Keratinocyte (primary cell): ENCODE data around the gene DIS3L2. TPM values are rescaled to one million over a fixed set of nuclear protein-coding genes. Genes with fewer than 3 reads are reported as not detected.

Experiments
- DNase-seq: peaks from one replicate; pipeline ENCODE4 v3.0.0-alpha.2; 2011; ENCODE audit warnings: low read depth, missing footprints, low spot score
- FAIRE-seq: peaks from 2 replicates; lab custom pipeline; 2011; peaks lifted over from hg19 to GRCh38; lab: Jason Lieb, UNC
- H2AFZ ChIP-seq: 2 replicates; pipeline ENCODE4 v1.6.0; 2012; ENCODE audit warnings: low read length, control low read depth, inconsistent platforms; ENCODE audit not compliant: control insufficient read depth
- H3K27ac ChIP-seq: 2 replicates; pipeline ENCODE4 v1.5.1; 2011; ENCODE audit warnings: low read length; ENCODE audit not compliant: control insufficient read depth, insufficient read depth
- H3K27me3 ChIP-seq: 3 replicates; pipeline ENCODE4 v1.6.0; 2011; ENCODE audit warnings: low read length; ENCODE audit not compliant: control insufficient read depth, insufficient read depth; ENCODE audit errors: extremely low read depth
- H3K36me3 ChIP-seq, 2 experiments: 2 replicates in 1 of 2; 3 replicates in 1 of 2; pipeline ENCODE4 v1.5.1; 2011; ENCODE audit warnings: low read length in 2 of 2, mild to moderate bottlenecking in 1 of 2; ENCODE audit not compliant: control insufficient read depth in 2 of 2, insufficient read depth in 2 of 2; ENCODE audit errors: extremely low read depth in 1 of 2
- H3K4me1 ChIP-seq: 3 replicates; pipeline ENCODE4 v1.5.1; 2011; ENCODE audit warnings: low read length; ENCODE audit not compliant: control insufficient read depth, insufficient read depth; ENCODE audit errors: extremely low read depth
- H3K4me2 ChIP-seq: 3 replicates; pipeline ENCODE4 v1.6.0; 2011; ENCODE audit warnings: low read depth, low read length; ENCODE audit not compliant: control insufficient read depth, insufficient read depth; ENCODE audit errors: extremely low read depth
- H3K4me3 ChIP-seq, 3 experiments: fragments of 200-600 bp in 1 of 3; sonication (generic) in 1 of 3; 2 replicates in 2 of 3; 3 replicates in 1 of 3; pipeline ENCODE4 v1.5.1; 2011 to 2016; ENCODE audit warnings: low read length in 3 of 3, mild to moderate bottlenecking in 3 of 3, control low read depth in 2 of 3, inconsistent platforms in 1 of 3, low read depth in 1 of 3, mixed read lengths in 1 of 3, mixed run types in 1 of 3, moderate library complexity in 1 of 3; ENCODE audit not compliant: control insufficient read depth in 2 of 3, insufficient read depth in 2 of 3; ENCODE audit errors: extremely low read depth in 1 of 3
- H3K79me2 ChIP-seq: 2 replicates; pipeline ENCODE4 v1.6.0; 2012; ENCODE audit warnings: low read length; ENCODE audit not compliant: control insufficient read depth, insufficient read depth
- H3K9ac ChIP-seq: 3 replicates; pipeline ENCODE4 v1.6.0; 2011; ENCODE audit warnings: low read length; ENCODE audit not compliant: control insufficient read depth, insufficient read depth; ENCODE audit errors: extremely low read depth
- H3K9me1 ChIP-seq: 3 replicates; pipeline ENCODE4 v1.6.0; 2011; ENCODE audit warnings: low read length; ENCODE audit not compliant: control insufficient read depth, insufficient read depth; ENCODE audit errors: extremely low read depth
- H3K9me3 ChIP-seq: 2 replicates; pipeline ENCODE4 v1.5.1; 2012; ENCODE audit warnings: low read depth, low read length; ENCODE audit not compliant: control insufficient read depth
- H4K20me1 ChIP-seq: 3 replicates; pipeline ENCODE4 v1.6.0; 2011; ENCODE audit warnings: low read length; ENCODE audit not compliant: control insufficient read depth, insufficient read depth; ENCODE audit errors: extremely low read depth
- CTCF ChIP-seq, 3 experiments: IDR thresholded peaks in 1 of 3; conservative IDR thresholded peaks in 1 of 3; optimal IDR thresholded peaks in 1 of 3; 2 replicates in 2 of 3; 3 replicates in 1 of 3; pipeline versions ENCODE3 to v1.5.1; 2011; ENCODE audit warnings: low read length in 3 of 3, mild to moderate bottlenecking in 3 of 3, moderate library complexity in 2 of 3, control low read depth in 1 of 3, inconsistent platforms in 1 of 3; ENCODE audit not compliant: insufficient read depth in 2 of 3; ENCODE audit errors: extremely low read depth in 1 of 3
- EZH2 ChIP-seq: IDR thresholded peaks from one replicate; pipeline ENCODE4 v1.6.1; 2012; ENCODE audit warnings: inconsistent platforms, mild to moderate bottlenecking, low read length, moderate library complexity
- dilution Hi-C: fragments of 300-500 bp; cut with MboI; formaldehyde crosslinking; loops from one replicate; pipeline ENCODE4 v1.7.0; 2020; ENCODE audit warnings: low sequenced_read_pairs; ENCODE audit not compliant: extremely low pct_ligation_motif_present
- polyA plus RNA-seq, 5 experiments: library from polyadenylated mRNA; depleted of rRNA in 3 of 5; stranded (reverse) in 3 of 5; stranded (forward) in 1 of 5; unstranded in 1 of 5; fragments of >200 nt; gene quantifications; 1 replicate in 1 of 5; 2 replicates in 3 of 5; 3 replicates in 1 of 5; pipeline versions ENCODE4 v1.2.1 to v1.2.3, GENCODE V29; 2011 to 2012; ENCODE audit warnings: missing spikeins in 2 of 5, low read depth in 1 of 5, low replicate concordance in 1 of 5

Gene DIS3L2
- polyA plus RNA-seq, 1 donor (not counting 4 experiments of a cell fraction or from before 2014, with no cell fraction given), result 8.6 TPM

- no peaks in the 10 kb centered on the region for H3K79me2 ChIP-seq
- peaks cover 21% of the 10 kb centered on the region for H3K27me3 ChIP-seq
- no peaks in the 10 kb centered on the region for H4K20me1 ChIP-seq
- no peaks in the 10 kb centered on the region for H3K4me1 ChIP-seq
- no peak overlapping the region for H3K4me3 ChIP-seq
- no peaks in the 10 kb centered on the region for H3K9me3 ChIP-seq
- FAIRE-seq (no peak), DNase-seq (no peak)
- TF ChIP-seq EZH2 (no peak), CTCF (optimal IDR thresholded peaks at IDR 0.05 in 1 of 3, IDR thresholded peaks at IDR 0.05 in 1 of 3, conservative IDR thresholded peaks at IDR 0.05 in 1 of 3; ENCODE audit: extremely low read depth in 1 of 3, insufficient read depth in 2 of 3, low read length in 3 of 3) (no peak)
- H3K9me1 ChIP-seq, result no peaks in the 10 kb centered on the region
- H3K9ac ChIP-seq, result no peak overlapping the region
- H3K36me3 ChIP-seq, result no peaks in the 10 kb centered on the region
- no peak overlapping the region for H3K27ac ChIP-seq
- dilution Hi-C loops, result no loop called here
- H3K4me2 ChIP-seq, result no peak overlapping the region
- no peak overlapping the region for H2AFZ ChIP-seq
Measured at GRCh38 chr2:231933916-231934401, 27.6 kb upstream of the DIS3L2 start.

- no peaks in the 10 kb centered on the region for H3K36me3 ChIP-seq
- no peaks in the 10 kb centered on the region for H4K20me1 ChIP-seq
- H3K9me1 ChIP-seq, result no peaks in the 10 kb centered on the region
- dilution Hi-C loops, result no loop called here
- no peaks in the 10 kb centered on the region for H3K4me1 ChIP-seq
- TF ChIP-seq EZH2, result no peak
- TF ChIP-seq CTCF (optimal IDR thresholded peaks at IDR 0.05 in 1 of 3, IDR thresholded peaks at IDR 0.05 in 1 of 3, conservative IDR thresholded peaks at IDR 0.05 in 1 of 3; ENCODE audit: extremely low read depth in 1 of 3, insufficient read depth in 2 of 3, low read length in 3 of 3), result no peak
- H3K9ac ChIP-seq, result no peak overlapping the region
- FAIRE-seq (no peak), DNase-seq (no peak)
- no peak overlapping the region for H3K27ac ChIP-seq
- no peak overlapping the region for H3K4me2 ChIP-seq
- H3K4me3 ChIP-seq, result no peak overlapping the region
- peaks cover 17% of the 10 kb centered on the region for H3K27me3 ChIP-seq
- no peak overlapping the region for H2AFZ ChIP-seq
- H3K79me2 ChIP-seq, result no peaks in the 10 kb centered on the region
- no peaks in the 10 kb centered on the region for H3K9me3 ChIP-seq
Measured at GRCh38 chr2:231934441-231935206, 26.9 kb upstream of the DIS3L2 start.
